Pancreas (tissue), 10 donors: ENCODE data around the gene MT1HL1. TPM values are rescaled to one million over a fixed set of nuclear protein-coding genes. Genes with fewer than 3 reads are reported as not detected.

Experiments
- ATAC-seq, 4 donors: fragments of 200-7000 bp; cut with Tn5 transposase; one replicate each; pipeline versions ENCODE4 v1.8.0 to v1.9.1; 2020; ENCODE audit warnings: mild to moderate bottlenecking in 4 of 4, moderate library complexity in 4 of 4
- DNase-seq, 6 donors: peaks; one replicate each; pipeline ENCODE4 v3.0.0-alpha.2; 2020
- FAIRE-seq: peaks from 2 replicates; lab custom pipeline; 2012; peaks lifted over from hg19 to GRCh38; lab: Jason Lieb, UNC
- H3K27ac ChIP-seq, 4 donors: fragments of 200-600 bp; sonication (generic); 1 replicate in 3 of 4; 2 replicates in 1 of 4; pipeline versions ENCODE4 v1.5.0 to v1.8.0; 2020
- H3K27me3 ChIP-seq, 4 donors: fragments of 200-600 bp; one replicate each; pipeline ENCODE4 v1.8.0; 2021
- H3K36me3 ChIP-seq, 3 donors: fragments of 200-600 bp; sonication (generic) in 1 of 3; one replicate each; pipeline versions ENCODE4 v1.5.0 to v1.8.0; 2020 to 2021
- H3K4me1 ChIP-seq, 3 donors: fragments of 200-600 bp; one replicate each; pipeline ENCODE4 v1.8.0; 2021
- H3K4me3 ChIP-seq, 4 donors: fragments of 200-600 bp; sonication (generic) in 2 of 4; one replicate each; pipeline versions ENCODE4 v1.5.0 to v1.8.0; 2020 to 2021
- H3K9me3 ChIP-seq, 4 donors: fragments of 200-600 bp; one replicate each; pipeline ENCODE4 v1.8.0; 2021
- WGBS, 2 donors: extraction: QIAGEN DNeasy Blood & Tissue Kit; methylation state at CpG; one replicate each; pipeline ENCODE4 v1.1.7; 2013; 5-methylcytosine and 5-hydroxymethylcytosine counted together
- intact Hi-C, 3 donors: fragments of 100-400 bp; cut with DNase I; formaldehyde crosslinking; loops; one replicate each; pipeline versions ENCODE4 v1.11.1 to v1.14.2; 2022
- polyA plus RNA-seq, 2 donors: library from polyadenylated mRNA; stranded (reverse); fragments of 200-250 nt; gene quantifications; one replicate each; pipeline ENCODE4 v1.2.3, GENCODE V29; 2013
- total RNA-seq, 6 donors: library from RNA; stranded (reverse); fragmentation: NEBNext Ultra II Directional in 4 of 6; extraction: Animal tissue kit (Norgen Biotek cat#: 25700) in 4 of 6; gene quantifications; one replicate each; pipeline versions ENCODE4 v1.2.1 to v1.2.4, GENCODE V29; 2021 to 2023
- TF ChIP-seq, protein P1 (sequence below), 4 donors: fragments of 200-600 bp; sonication (generic) in 3 of 4; IDR thresholded peaks; one replicate each; pipeline versions ENCODE4 v1.5.0 to v1.8.0; 2021; ENCODE audit warnings: antibody characterized with exemption in 4 of 4
- donor health status: healthy with polysubstance abuse.
- donor health status: DM: no; HTN: no; CAD: no; lungs with moderate emphysema.
- donor health status: DM: no; HTN: no; CAD: no.
- donor health status: control.
- donor health status: control.
- donor health status: Bipolar disorder and iron deficiency.
- donor health status: DM: yes; HTN: yes; CAD: no.
- donor health status: DM: no; HTN: no; CAD: no.
- donor health status: DM: no; HTN: no; CAD: no.
- donor health status: DM: yes; HTN: yes; CAD: no.

MT1HL1 gene
- total and polyA plus RNA-seq, 8 donors = not detected

DNA sequence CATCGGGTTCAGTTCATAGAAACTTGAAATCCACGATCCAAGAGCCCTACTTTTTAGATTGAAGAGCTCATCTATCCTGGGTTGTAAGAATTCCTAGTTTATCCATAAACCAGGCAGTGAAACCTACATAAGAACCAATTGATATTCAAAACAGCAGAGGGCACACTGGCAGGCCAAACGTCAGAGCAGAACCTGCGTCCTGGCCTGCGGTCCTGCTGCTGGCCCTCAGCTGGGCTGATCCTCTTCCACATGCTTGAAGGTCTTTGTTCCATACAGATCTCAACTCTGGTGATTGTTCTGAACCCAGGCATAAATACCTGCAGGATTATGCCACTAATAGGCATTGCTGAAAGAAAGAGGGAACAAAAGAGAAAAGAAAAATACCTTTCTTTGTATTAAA lies 47.0 kb downstream of the MT1HL1 start:
- H3K4me1 ChIP-seq = no peaks in the 10 kb centered on the region
- no peak for ATAC-seq
- FAIRE-seq = no peak
- no peak overlapping the region for H3K27ac ChIP-seq
- intact Hi-C loops = no loop called here
- WGBS, 2 donors = 43 to 58% methylated on average over 5 of the region's 5 CpGs
- no peaks in the 10 kb centered on the region for H3K9me3 ChIP-seq
- TF ChIP-seq, protein P1, sequence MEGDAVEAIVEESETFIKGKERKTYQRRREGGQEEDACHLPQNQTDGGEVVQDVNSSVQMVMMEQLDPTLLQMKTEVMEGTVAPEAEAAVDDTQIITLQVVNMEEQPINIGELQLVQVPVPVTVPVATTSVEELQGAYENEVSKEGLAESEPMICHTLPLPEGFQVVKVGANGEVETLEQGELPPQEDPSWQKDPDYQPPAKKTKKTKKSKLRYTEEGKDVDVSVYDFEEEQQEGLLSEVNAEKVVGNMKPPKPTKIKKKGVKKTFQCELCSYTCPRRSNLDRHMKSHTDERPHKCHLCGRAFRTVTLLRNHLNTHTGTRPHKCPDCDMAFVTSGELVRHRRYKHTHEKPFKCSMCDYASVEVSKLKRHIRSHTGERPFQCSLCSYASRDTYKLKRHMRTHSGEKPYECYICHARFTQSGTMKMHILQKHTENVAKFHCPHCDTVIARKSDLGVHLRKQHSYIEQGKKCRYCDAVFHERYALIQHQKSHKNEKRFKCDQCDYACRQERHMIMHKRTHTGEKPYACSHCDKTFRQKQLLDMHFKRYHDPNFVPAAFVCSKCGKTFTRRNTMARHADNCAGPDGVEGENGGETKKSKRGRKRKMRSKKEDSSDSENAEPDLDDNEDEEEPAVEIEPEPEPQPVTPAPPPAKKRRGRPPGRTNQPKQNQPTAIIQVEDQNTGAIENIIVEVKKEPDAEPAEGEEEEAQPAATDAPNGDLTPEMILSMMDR (IDR thresholded peaks at IDR 0.05) = no peak
- no peaks in the 10 kb centered on the region for H3K27me3 ChIP-seq
- H3K36me3 ChIP-seq = no peaks in the 10 kb centered on the region
- H3K4me3 ChIP-seq = no peak overlapping the region
- DNase-seq = no peak

Other genes starting within 250 kb of the MT1HL1 start
- 10 to 100 TPM; 20.8 to 29.1 (median 25.8) TPM for gene MTR, start 209.1 kb downstream of the MT1HL1 start, total RNA-seq
- gene MTR, start 209.1 kb downstream of the MT1HL1 start, polyA plus RNA-seq = 1 to 10 TPM; 8.1 to 8.6 TPM
- 1 to 10 TPM; 2.5 to 6.9 (median 4.8) TPM for gene RYR2, start 37.7 kb upstream of the MT1HL1 start, total RNA-seq
- gene RYR2, start 37.7 kb upstream of the MT1HL1 start, polyA plus RNA-seq = 1 to 10 TPM; 1.6 to 1.7 TPM